ENCODE measurements around the gene LCAT. TPM values are rescaled to one million over a fixed set of nuclear protein-coding genes. Genes with fewer than 3 reads are reported as not detected.
"Not testable (repeated sequence)": the region's sequence is repeated elsewhere in the genome, so short reads cannot be mapped to it uniquely, and the experiment has no call there.

LCAT gene
- polyA plus RNA-seq, 1 donor, result 24.4 TPM

GRCh38 chr16:67931712-67932461 is 12.0 kb downstream of the LCAT start, which contains the start of gene CTRL:
Gene CTRL, minus strand, starts transcription at chr16:67931862. Its CDS starts 10 bp downstream, at chr16:67931852.
- no peak for DNase-seq

DNA sequence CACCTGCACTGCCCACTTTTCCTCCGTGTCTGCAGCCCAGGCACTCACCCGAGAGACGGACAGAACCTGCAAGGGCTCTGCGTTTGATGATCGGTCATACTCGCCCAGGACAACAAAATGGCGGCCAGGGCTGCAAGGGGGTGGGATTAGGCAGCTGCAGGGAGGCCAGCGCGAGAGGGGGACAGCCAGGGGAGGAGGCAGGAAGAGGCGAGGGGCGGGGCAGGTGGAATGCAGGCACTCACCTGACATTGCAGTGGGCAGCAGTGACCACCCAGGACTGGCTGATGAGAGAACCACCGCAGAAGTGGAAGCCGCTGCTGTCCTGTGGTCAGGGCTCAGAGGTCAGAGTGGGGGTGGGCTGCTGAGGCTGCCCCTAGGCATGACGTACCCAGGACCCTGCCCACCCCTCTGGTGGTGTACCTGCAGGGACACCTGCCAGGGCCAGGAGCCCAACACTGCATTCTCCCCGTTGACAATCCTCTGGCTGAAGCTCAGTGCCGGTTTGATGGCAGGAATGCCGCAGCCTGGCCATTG is 13.2 kb downstream of the LCAT start:
- no peak for DNase-seq

GRCh38 chr16:67930191-67930590 is 13.7 kb downstream of the LCAT start:
- no peak for DNase-seq

- peak; percentile 70 for DNase-seq
Measured at GRCh38 chr16:67928561-67929364, 15.2 kb downstream of the LCAT start.

DNA sequence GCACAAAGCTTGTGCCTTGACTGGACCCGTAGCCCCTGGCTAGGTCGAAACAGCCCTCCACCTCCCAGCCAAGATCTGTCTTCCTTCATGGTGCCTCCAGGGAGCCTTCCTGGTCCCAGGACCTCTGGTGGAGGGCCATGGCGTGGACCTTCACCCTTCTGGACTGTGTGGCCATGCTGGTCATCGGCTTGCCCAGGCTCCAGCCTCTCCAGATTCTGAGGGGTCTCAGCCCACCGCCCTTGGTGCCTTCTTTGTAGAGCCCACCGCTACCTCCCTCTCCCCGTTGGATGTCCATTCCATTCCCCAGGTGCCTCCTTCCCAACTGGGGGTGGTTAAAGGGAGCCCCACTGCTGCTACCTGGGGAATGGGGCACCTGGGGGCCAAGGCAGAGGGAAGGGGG is 15.8 kb downstream of the LCAT start:
- DNase-seq, result no peak

DNA sequence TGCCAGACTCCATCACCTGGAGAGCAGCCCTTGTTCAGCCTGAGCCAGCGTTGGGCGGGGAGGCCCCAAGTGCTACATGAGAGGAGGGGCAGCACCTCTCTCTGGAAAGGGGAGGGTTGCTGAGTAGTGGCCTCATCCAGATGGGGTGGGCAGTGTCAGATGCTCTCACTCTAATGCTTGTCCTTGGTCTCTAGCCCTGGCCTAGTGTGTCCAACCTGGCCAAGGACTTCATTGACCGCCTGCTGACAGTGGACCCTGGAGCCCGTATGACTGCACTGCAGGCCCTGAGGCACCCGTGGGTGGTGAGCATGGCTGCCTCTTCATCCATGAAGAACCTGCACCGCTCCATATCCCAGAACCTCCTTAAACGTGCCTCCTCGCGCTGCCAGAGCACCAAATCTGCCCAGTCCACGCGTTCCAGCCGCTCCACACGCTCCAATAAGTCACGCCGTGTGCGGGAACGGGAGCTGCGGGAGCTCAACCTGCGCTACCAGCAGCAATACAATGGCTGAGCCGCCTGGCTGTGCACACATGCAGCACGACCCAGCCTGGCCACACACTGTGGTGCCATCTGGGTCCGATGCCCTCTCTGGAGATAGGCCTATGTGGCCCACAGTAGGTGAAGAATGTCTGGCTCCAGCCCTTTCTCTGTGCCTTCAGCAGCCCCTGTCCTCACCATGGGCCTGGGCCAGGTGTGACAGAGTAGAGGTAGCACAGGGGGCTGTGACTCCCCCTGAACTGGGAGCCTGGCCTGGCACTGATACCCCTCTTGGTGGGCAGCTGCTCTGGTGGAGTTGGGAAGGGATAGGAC is 16.6 kb downstream of the LCAT start:
- no peak for DNase-seq

DNA sequence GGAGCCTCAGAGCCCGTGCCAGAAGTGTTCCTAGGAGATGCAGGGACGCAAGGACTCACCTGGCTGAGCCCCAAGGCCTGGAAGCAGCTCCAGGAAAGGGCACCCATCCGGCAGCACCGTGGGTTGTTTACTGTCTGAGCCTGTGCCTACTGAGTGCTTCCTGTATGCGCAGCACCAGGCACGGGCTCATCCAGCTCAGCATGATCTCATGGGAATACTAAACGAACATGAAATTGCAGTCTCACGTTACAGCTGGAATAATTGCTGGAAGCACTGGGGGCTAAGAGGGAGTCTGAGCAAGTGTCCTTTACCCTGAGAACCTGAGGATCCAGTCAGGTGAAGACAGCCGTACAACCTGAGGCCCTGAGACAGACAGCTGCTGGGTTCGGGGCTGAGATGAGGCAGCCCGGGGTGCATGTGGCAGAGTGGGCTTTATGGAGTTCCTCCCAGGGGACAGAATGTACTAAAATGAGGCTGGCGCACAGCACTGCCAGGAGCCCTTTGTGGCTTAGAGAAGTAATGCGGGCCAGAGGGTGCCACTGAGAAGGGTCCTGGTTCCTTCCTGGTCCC is 17.7 kb downstream of the LCAT start:
- DNase-seq, result no peak

DNA sequence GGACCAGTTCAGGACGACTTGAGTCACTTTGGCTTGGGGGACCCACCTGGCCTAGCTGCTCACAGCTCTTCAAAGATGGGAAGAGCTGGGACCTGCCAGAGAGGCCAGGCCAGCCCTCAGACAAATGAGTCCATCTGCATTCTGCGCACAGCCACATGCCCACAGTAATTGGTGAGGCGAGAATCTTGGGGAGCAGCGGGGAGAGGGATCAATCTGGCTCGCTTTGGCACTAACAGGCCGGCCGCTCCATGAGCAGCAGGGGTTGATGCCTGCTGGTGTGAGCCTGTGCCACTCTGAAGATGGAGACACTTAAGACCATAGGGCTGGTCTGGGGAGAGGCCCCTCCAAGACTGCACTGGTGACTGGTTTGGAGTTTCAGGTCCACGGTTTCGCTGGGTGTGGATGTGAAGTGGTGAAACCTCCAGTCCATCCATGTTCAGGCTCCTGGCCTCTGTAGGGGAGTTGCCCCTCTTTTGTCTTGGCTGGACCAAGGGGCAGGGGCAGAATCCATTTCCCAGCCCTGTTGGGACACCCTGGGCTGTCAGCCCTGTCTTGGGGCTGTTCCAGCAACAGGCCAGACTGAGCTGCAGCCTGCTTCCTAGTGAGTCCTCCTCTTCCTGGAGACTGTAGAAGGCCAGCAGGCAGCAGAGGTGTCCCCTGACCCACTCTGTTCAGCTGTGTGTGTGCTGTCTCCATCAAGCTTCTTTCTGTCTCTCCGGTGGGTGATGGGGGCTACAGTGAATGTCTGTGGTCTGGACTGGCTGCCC is 19.6 kb downstream of the LCAT start:
- DNase-seq, result no peak

GRCh38 chr16:67923414-67924116 is 20.4 kb downstream of the LCAT start:
- no peak for DNase-seq

- DNase-seq, result no peak
Measured at GRCh38 chr16:67922740-67923139, 21.2 kb downstream of the LCAT start.

DNA sequence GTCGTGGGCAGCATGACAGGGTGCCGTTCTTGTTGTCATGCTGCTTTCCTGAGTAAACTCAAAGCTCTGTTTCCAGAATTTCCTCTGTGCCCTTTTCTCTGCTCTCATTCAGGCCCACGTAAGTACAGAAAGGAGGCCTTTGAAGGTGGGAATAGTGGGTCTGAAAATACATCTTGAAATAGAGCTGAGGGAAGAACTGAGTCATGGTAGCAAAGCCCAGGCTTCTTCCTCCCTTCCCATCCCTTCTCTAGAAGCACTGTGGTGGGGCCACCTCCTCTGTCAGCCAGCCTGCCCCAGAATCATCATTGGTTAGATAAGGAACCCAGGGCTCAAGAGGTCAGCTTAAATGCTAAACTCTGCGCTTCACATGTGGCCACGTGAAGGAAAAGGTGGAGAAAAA is 21.7 kb downstream of the LCAT start:
- no peak for DNase-seq

GRCh38 chr16:67919622-67920221 is 24.2 kb downstream of the LCAT start:
- DNase-seq, result no peak

- no peak for DNase-seq
Measured at GRCh38 chr16:67917852-67918236, 26.1 kb downstream of the LCAT start.

GRCh38 chr16:67917140-67917851 is 26.6 kb downstream of the LCAT start:
- no peak for DNase-seq

GRCh38 chr16:67915831-67916723 is 27.8 kb downstream of the LCAT start:
- DNase-seq, result no peak

DNA sequence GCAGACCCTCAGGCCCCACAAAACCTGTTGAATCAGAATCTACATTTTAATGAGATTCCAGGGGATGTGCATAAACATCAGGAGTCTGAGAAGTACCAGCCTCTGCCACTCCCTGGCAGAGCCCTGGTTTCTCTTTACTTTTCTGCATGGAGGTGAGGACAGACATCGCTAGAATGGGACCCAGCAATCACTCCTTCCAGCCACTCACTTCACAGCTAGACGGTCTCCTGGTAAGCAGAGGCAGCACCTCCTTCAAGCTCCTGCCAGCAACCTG is 28.5 kb downstream of the LCAT start:
- DNase-seq, result not testable (repeated sequence)

- no peak for DNase-seq
Measured at GRCh38 chr16:67914758-67915495, 29.0 kb downstream of the LCAT start.

DNA sequence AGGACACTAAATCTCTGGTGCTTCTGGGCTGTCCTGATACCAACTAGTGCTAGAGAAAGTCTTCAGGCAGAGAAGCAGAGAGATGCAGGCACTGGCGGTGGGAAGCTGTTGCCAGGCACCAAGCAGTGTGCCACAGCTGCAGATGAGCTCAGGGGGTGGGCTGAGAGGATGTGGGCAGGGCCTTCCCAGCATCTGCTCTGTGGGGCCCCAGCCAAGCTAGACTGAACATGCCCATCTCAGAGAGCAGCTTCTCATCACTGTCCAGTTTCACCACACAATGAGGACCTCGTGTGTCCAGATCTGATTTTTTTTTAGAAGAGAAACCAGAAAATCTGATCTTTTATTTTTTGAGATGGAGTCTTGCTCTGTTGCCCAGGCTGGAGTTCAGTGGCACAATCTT is 33.8 kb downstream of the LCAT start:
- DNase-seq, result no peak
